HCT116 (cell line): ENCODE results near the gene MARCKSL1. TPM values are rescaled to one million over a fixed set of nuclear protein-coding genes. Genes with fewer than 3 reads are reported as not detected.

Source experiments
- ATAC-seq: fragments of 200-7000 bp; cut with Tn5 transposase; 2 replicates; pipeline ENCODE4 v1.9.1; 2020; ENCODE audit warnings: mild to moderate bottlenecking, moderate library complexity
- BruUV-seq: library from RNA; stranded (reverse); fragments of 400-500 nt; replicated peaks from 2 replicates; lab custom pipeline; 2021; lab: Mats Ljungman, UMichigan
- CTCF ChIA-PET: fragments of 300-600 bp; sonication (Branson Sonifier 250); formaldehyde crosslinking; loops from one replicate; lab custom pipeline; 2021; ENCODE audit warnings: antibody characterized with exemption; lab: Charles Lee
- POLR2A ChIA-PET: fragments of 300-600, 350-600 bp; sonication (Branson Sonifier 250); formaldehyde crosslinking; loops from one replicate; lab custom pipeline; 2021; ENCODE audit warnings: antibody characterized with exemption; lab: Charles Lee
- RAD21 ChIA-PET, 2 experiments: fragments of 300-600 bp; sonication (Branson Sonifier 250); formaldehyde crosslinking; loops; one replicate each; lab custom pipeline; 2023; ENCODE audit warnings: low total read pairs in 2 of 2; ENCODE audit not compliant: uncharacterized antibody in 2 of 2, unreplicated experiment in 2 of 2, low non-redundant PET in 1 of 2; lab: Charles Lee
- DNase-seq: peaks from one replicate; pipeline ENCODE4 v3.0.0-alpha.2; 2010; ENCODE audit warnings: low read depth, low spot score
- H2AFZ ChIP-seq: fragments of 200-600 bp; shearing (Covaris generic), sonication (generic); 2 replicates; pipeline ENCODE4 v1.6.1; 2017; ENCODE audit warnings: low read depth, mixed run types, mixed read lengths, antibody characterized with exemption, low read length; ENCODE audit not compliant: poor library complexity, severe bottlenecking
- H3K27ac ChIP-seq: 2 replicates; pipeline ENCODE4 v1.5.1; 2012; ENCODE audit warnings: low read depth, low read length
- H3K27me3 ChIP-seq: fragments of 200-600 bp; sonication (generic); 2 replicates; pipeline ENCODE4 v1.6.1; 2016; ENCODE audit warnings: mixed run types, low read length, mixed read lengths; ENCODE audit not compliant: insufficient read depth
- H3K36me3 ChIP-seq, 2 experiments: fragments of 200-500 bp in 1 of 2; fragments of 200-600 bp in 1 of 2; sonication (Bioruptor generic) in 1 of 2; sonication (generic) in 1 of 2; 2 replicates each; pipeline versions ENCODE4 v1.5.1 to v1.6.1; 2014 to 2016; ENCODE audit warnings: low read length in 2 of 2, inconsistent platforms in 1 of 2, mixed read lengths in 1 of 2, mixed run types in 1 of 2; ENCODE audit not compliant: insufficient read depth in 2 of 2, control insufficient read depth in 1 of 2
- H3K4me1 ChIP-seq, 2 experiments: fragments of 200-600 bp in 1 of 2; sonication (generic) in 1 of 2; 2 replicates each; pipeline versions ENCODE4 v1.5.1 to v1.6.1; 2012 to 2017; ENCODE audit warnings: low read length in 2 of 2, inconsistent platforms in 1 of 2, mild to moderate bottlenecking in 1 of 2, mixed read lengths in 1 of 2, mixed run types in 1 of 2, moderate library complexity in 1 of 2; ENCODE audit not compliant: insufficient read depth in 2 of 2, control insufficient read depth in 1 of 2
- H3K4me2 ChIP-seq: fragments of 200-600 bp; sonication (generic); 2 replicates; pipeline ENCODE4 v1.6.1; 2017; ENCODE audit warnings: mixed run types, low read length, mixed read lengths
- H3K4me3 ChIP-seq, 2 experiments: fragments of 200-600 bp in 1 of 2; sonication (generic) in 1 of 2; replicated peaks in 1 of 2; 2 replicates each; pipeline ENCODE4 v1.5.1; 2011 to 2016; ENCODE audit warnings: low read length in 2 of 2, control low read depth in 1 of 2, low read depth in 1 of 2, mild to moderate bottlenecking in 1 of 2, mixed read lengths in 1 of 2, mixed run types in 1 of 2
- H3K79me2 ChIP-seq: fragments of 200-600 bp; sonication (generic); 2 replicates; pipeline ENCODE4 v1.6.1; 2017; ENCODE audit warnings: mild to moderate bottlenecking, mixed run types, low read length, moderate library complexity, mixed read lengths; ENCODE audit not compliant: insufficient read depth
- H3K9ac ChIP-seq: fragments of 200-600 bp; sonication (generic); 2 replicates; pipeline ENCODE4 v1.6.1; 2016; ENCODE audit warnings: low read length, mixed read lengths
- H3K9me2 ChIP-seq: fragments of 200-600 bp; sonication (generic), shearing (Covaris generic); 2 replicates; pipeline ENCODE4 v1.6.1; 2017; ENCODE audit warnings: mixed run types, mild to moderate bottlenecking, moderate library complexity; ENCODE audit not compliant: insufficient read depth
- H3K9me3 ChIP-seq, 2 experiments: fragments of 200-500 bp in 1 of 2; fragments of 200-600 bp in 1 of 2; sonication (Bioruptor generic) in 1 of 2; sonication (generic) in 1 of 2; 2 replicates each; pipeline ENCODE4 v1.6.1; 2014 to 2017; ENCODE audit warnings: low read length in 2 of 2, mixed read lengths in 2 of 2, inconsistent platforms in 1 of 2, low read depth in 1 of 2, mild to moderate bottlenecking in 1 of 2, mixed run types in 1 of 2, moderate library complexity in 1 of 2; ENCODE audit not compliant: control insufficient read depth in 1 of 2, insufficient read depth in 1 of 2
- H4K20me1 ChIP-seq: fragments of 200-600 bp; sonication (generic), shearing (Covaris generic); 2 replicates; pipeline ENCODE4 v1.6.1; 2017; ENCODE audit warnings: mixed run types, mild to moderate bottlenecking, moderate library complexity; ENCODE audit not compliant: insufficient read depth
- CEBPB ChIP-seq: IDR thresholded peaks from 2 replicates; pipeline ENCODE4 v1.6.1; 2012; ENCODE audit warnings: low read depth
- EZH2 ChIP-seq: fragments of 200-600 bp; sonication (generic); IDR thresholded peaks from 2 replicates; pipeline ENCODE4 v1.6.1; 2017; ENCODE audit warnings: antibody characterized with exemption, mixed run types
- POLR2A ChIP-seq: IDR thresholded peaks from 2 replicates; pipeline ENCODE4 v1.7.0; 2011; ENCODE audit warnings: borderline replicate concordance; ENCODE audit not compliant: insufficient read depth, insufficient read length; ENCODE audit errors: extremely low read depth
- POLR2AphosphoS5 ChIP-seq: IDR thresholded peaks from 2 replicates; pipeline ENCODE4 v1.6.1; 2011; ENCODE audit warnings: mild to moderate bottlenecking, low read depth, low read length, moderate library complexity
- SIN3A ChIP-seq: IDR thresholded peaks from 2 replicates; pipeline ENCODE4 v1.6.1; 2012; ENCODE audit warnings: low read depth
- SP1 ChIP-seq: IDR thresholded peaks from 2 replicates; pipeline ENCODE4 v1.6.1; 2012; ENCODE audit warnings: low read depth
- SRF ChIP-seq: IDR thresholded peaks from 2 replicates; pipeline ENCODE4 v1.6.1; 2012; ENCODE audit warnings: low read depth
- TCF7L2 ChIP-seq: IDR thresholded peaks from 2 replicates; pipeline ENCODE4 v1.7.0; 2011; ENCODE audit warnings: borderline replicate concordance, inconsistent platforms; ENCODE audit not compliant: insufficient read depth, insufficient read length; ENCODE audit errors: extremely low read depth
- ZNF274 ChIP-seq: fragments of 200-500 bp; sonication (Bioruptor generic); IDR thresholded peaks from 2 replicates; pipeline ENCODE4 v1.6.1; 2014; ENCODE audit warnings: mild to moderate bottlenecking, low read depth, low read length, inconsistent platforms
- intact Hi-C: fragments of 100-400 bp; cut with micrococcal nuclease; formaldehyde crosslinking; loops from 2 replicates; pipeline ENCODE4 v1.10.0; 2022
- total RNA-seq: library from RNA; stranded (reverse); gene quantifications from one replicate; pipeline ENCODE4 v1.2.1, GENCODE V29; 2021; ENCODE audit not compliant: unreplicated experiment
- TF ChIP-seq, protein P1 (sequence below), 3 experiments: fragments of 200-600 bp in 1 of 3; sonication (generic) in 1 of 3; IDR thresholded peaks in 2 of 3; conservative IDR thresholded peaks in 1 of 3; 2 replicates each; pipeline ENCODE4 v1.5.1; 2012 to 2017; ENCODE audit warnings: low read depth in 2 of 3, low read length in 2 of 3, antibody characterized with exemption in 1 of 3, borderline replicate concordance in 1 of 3, control low read depth in 1 of 3, mild to moderate bottlenecking in 1 of 3, mixed read lengths in 1 of 3, mixed run types in 1 of 3, moderate library complexity in 1 of 3; ENCODE audit not compliant: insufficient read depth in 1 of 3
- TF ChIP-seq, protein P2 (sequence below): IDR thresholded peaks from 2 replicates; pipeline ENCODE4 v1.6.1; 2012
- TF ChIP-seq, protein P3 (sequence below): IDR thresholded peaks from 2 replicates; pipeline ENCODE4 v1.6.1; 2012; ENCODE audit warnings: low read depth

Gene MARCKSL1
- total RNA-seq, 1 experiment from 2014 or later = 127 TPM

- intact Hi-C loops = no loop called here
- BruUV-seq = no TSS peak
- Histone ChIP-seq H3K9ac (no peak overlapping the region), H3K79me2 (no peaks in the 10 kb centered on the region), H3K4me1 (no peaks in the 10 kb centered on the region), H4K20me1 (no peaks in the 10 kb centered on the region), H3K36me3 (peaks cover 35 to 41% of the 10 kb centered on the region in 2 experiments), H3K27me3 (no peaks in the 10 kb centered on the region), H3K9me2 (no peaks in the 10 kb centered on the region), H2AFZ (no peak overlapping the region), H3K27ac (no peak overlapping the region), H3K4me2 (no peak overlapping the region), H3K4me3 (no peak overlapping the region), H3K9me3 (no peaks in the 10 kb centered on the region)
- TF ChIP-seq SIN3A (no peak), POLR2AphosphoS5 (no peak), CEBPB (no peak), POLR2A (no peak), TCF7L2 (no peak), EZH2 (no peak), SRF (no peak), SP1 (no peak), ZNF274 (no peak)
- TF ChIP-seq, protein P1, sequence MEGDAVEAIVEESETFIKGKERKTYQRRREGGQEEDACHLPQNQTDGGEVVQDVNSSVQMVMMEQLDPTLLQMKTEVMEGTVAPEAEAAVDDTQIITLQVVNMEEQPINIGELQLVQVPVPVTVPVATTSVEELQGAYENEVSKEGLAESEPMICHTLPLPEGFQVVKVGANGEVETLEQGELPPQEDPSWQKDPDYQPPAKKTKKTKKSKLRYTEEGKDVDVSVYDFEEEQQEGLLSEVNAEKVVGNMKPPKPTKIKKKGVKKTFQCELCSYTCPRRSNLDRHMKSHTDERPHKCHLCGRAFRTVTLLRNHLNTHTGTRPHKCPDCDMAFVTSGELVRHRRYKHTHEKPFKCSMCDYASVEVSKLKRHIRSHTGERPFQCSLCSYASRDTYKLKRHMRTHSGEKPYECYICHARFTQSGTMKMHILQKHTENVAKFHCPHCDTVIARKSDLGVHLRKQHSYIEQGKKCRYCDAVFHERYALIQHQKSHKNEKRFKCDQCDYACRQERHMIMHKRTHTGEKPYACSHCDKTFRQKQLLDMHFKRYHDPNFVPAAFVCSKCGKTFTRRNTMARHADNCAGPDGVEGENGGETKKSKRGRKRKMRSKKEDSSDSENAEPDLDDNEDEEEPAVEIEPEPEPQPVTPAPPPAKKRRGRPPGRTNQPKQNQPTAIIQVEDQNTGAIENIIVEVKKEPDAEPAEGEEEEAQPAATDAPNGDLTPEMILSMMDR (IDR thresholded peaks at IDR 0.05 in 2 of 3, conservative IDR thresholded peaks at IDR 0.05 in 1 of 3; ENCODE audit: borderline replicate concordance in 1 of 3, insufficient read depth in 1 of 3, low read depth in 2 of 3, low read length in 2 of 3) = no peak
- TF ChIP-seq, protein P2, sequence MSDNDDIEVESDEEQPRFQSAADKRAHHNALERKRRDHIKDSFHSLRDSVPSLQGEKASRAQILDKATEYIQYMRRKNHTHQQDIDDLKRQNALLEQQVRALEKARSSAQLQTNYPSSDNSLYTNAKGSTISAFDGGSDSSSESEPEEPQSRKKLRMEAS = no peak
- TF ChIP-seq, protein P3, sequence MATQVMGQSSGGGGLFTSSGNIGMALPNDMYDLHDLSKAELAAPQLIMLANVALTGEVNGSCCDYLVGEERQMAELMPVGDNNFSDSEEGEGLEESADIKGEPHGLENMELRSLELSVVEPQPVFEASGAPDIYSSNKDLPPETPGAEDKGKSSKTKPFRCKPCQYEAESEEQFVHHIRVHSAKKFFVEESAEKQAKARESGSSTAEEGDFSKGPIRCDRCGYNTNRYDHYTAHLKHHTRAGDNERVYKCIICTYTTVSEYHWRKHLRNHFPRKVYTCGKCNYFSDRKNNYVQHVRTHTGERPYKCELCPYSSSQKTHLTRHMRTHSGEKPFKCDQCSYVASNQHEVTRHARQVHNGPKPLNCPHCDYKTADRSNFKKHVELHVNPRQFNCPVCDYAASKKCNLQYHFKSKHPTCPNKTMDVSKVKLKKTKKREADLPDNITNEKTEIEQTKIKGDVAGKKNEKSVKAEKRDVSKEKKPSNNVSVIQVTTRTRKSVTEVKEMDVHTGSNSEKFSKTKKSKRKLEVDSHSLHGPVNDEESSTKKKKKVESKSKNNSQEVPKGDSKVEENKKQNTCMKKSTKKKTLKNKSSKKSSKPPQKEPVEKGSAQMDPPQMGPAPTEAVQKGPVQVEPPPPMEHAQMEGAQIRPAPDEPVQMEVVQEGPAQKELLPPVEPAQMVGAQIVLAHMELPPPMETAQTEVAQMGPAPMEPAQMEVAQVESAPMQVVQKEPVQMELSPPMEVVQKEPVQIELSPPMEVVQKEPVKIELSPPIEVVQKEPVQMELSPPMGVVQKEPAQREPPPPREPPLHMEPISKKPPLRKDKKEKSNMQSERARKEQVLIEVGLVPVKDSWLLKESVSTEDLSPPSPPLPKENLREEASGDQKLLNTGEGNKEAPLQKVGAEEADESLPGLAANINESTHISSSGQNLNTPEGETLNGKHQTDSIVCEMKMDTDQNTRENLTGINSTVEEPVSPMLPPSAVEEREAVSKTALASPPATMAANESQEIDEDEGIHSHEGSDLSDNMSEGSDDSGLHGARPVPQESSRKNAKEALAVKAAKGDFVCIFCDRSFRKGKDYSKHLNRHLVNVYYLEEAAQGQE = no peak
- ChIA-PET POLR2A (interaction anchor here (0.7 kb wide), 1 partner anchor 192 kb away, joined by 3 read pairs; no protein-coding TSS in a partner anchor), RAD21 (no interaction called here), CTCF (no interaction called here)
- ATAC-seq (no peak), DNase-seq (no peak)
Measured at GRCh38 chr1:32376199-32376598, 40.2 kb upstream of the MARCKSL1 start.
